H54 (cell line): Measurements from ENCODE around the gene DTX3.

Source experiments
- DNase-seq: peaks from one replicate; pipeline ENCODE4 v3.0.0; 2011; ENCODE audit warnings: low spot score, mixed read lengths; ENCODE audit not compliant: insufficient read length
- FAIRE-seq: peaks from 3 replicates; lab custom pipeline; 2011; peaks lifted over from hg19 to GRCh38; lab: Jason Lieb, UNC
- POLR2A ChIP-seq: IDR thresholded peaks from 2 replicates; pipeline ENCODE4 v1.6.1; 2011; ENCODE audit warnings: low read depth, mild to moderate bottlenecking, low read length

Gene DTX3

GRCh38 chr12:57623811-57624390 is 19.3 kb downstream of the DTX3 start:
- DNase-seq = no peak
- FAIRE-seq = no peak
- TF ChIP-seq POLR2A = no peak

GRCh38 chr12:57624441-57625220 is 20.0 kb downstream of the DTX3 start:
- no peak for TF ChIP-seq POLR2A
- DNase-seq = no peak
- no peak for FAIRE-seq

GRCh38 chr12:57625261-57626032 is 20.8 kb downstream of the DTX3 start:
- DNase-seq (no peak), FAIRE-seq (no peak)
- no peak for TF ChIP-seq POLR2A

- no peak for FAIRE-seq
- no peak for TF ChIP-seq POLR2A
- DNase-seq = no peak
Measured at GRCh38 chr12:57626111-57626920, 21.7 kb downstream of the DTX3 start.

- FAIRE-seq = no peak
- DNase-seq = no peak
- TF ChIP-seq POLR2A = no peak
Measured at GRCh38 chr12:57626921-57627445, 22.4 kb downstream of the DTX3 start.

- DNase-seq (no peak), FAIRE-seq (no peak)
- TF ChIP-seq POLR2A = no peak
Measured at GRCh38 chr12:57627501-57628279, 23.1 kb downstream of the DTX3 start.

GRCh38 chr12:57628280-57629191 is 23.9 kb downstream of the DTX3 start:
- TF ChIP-seq POLR2A = no peak
- no peak for FAIRE-seq
- DNase-seq = no peak

GRCh38 chr12:57629897-57630471 is 25.4 kb downstream of the DTX3 start:
- no peak for FAIRE-seq
- no peak for TF ChIP-seq POLR2A
- peak; percentile 0 for DNase-seq

- no peak for DNase-seq
Measured at GRCh38 chr12:57630891-57631433, 26.3 kb downstream of the DTX3 start.

GRCh38 chr12:57631566-57632072 is 27.0 kb downstream of the DTX3 start:
- FAIRE-seq (no peak), DNase-seq (no peak)
- no peak for TF ChIP-seq POLR2A

More at GRCh38 chr12:57630891-57631433, 26.3 kb downstream of the DTX3 start:
- FAIRE-seq = no peak
- no peak for TF ChIP-seq POLR2A
